Measurements from ENCODE around the gene LILRB3.
"Not testable (repeated sequence)": the region's sequence is repeated elsewhere in the genome, so short reads cannot be mapped to it uniquely, and the experiment has no call there.

The LILRB3 gene

DNA sequence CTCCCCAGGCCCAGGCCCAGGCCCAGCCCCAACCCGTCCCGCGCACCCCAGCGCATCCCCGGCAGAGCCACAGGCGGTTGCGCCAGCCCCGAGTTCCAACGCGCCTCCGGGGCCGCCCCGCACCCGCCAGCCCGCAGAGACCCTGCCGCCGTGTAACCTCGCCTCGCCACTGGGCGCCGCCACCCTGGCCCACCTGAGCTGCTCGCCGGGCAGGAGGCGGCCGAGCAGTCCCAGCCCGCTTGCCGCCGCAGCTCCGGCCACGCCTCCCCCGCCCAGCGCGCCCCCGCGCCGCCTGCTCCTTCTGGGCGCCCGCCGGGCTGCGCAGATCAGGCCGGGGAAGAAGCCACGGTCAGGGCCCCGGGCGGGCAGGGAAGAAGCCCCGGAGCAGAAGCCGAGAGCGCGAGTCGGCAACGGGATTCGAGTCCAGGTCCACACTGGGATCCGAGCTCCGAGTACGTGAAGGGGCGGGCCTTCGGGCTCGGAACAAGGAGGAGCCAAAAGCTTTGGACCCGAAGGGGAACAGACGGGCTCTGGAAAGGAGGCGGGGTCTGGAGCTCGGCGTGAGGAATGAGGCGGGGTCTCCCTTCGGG lies 33.6 kb downstream of the LILRB3 start, which contains the start of gene MBOAT7:
Gene MBOAT7, minus strand, starts transcription at position 436 of the 590 bp plus-strand sequence. CDS start 1,072 bp downstream, outside the sequence.
- DNase-seq = no peak

DNA sequence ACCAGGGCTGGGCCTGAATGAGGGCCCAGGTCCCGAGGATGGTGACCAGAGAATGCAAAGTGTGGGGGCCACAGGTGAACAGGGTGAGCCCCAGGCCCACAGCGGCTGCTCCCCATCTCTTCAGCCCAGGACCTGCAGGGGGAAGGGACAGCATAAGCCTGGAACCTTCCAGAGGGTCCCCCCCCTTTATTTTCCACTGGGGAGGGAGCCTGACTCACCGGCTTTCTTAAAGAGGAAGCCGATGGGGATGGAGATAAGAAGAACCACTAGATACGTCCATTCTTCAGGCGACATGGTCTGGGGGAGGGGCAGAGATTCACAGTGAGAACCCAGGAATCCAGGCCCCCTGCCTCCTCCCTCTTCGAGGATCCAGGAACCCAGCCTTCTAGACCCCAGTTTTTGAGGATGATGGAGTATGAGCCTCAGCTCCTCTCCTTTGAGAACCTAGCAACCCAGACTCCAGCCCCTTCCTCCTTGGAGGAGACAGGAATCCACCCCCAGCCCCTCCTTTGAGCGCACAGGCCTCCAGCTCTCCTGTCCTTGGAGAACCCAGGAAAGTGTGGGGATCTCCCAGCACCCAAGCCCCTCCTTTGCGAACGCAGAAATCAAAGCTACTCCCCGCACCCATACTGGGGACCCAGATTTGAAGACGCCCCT lies 34.5 kb downstream of the LILRB3 start:
- peak; percentile 65 for DNase-seq

DNA sequence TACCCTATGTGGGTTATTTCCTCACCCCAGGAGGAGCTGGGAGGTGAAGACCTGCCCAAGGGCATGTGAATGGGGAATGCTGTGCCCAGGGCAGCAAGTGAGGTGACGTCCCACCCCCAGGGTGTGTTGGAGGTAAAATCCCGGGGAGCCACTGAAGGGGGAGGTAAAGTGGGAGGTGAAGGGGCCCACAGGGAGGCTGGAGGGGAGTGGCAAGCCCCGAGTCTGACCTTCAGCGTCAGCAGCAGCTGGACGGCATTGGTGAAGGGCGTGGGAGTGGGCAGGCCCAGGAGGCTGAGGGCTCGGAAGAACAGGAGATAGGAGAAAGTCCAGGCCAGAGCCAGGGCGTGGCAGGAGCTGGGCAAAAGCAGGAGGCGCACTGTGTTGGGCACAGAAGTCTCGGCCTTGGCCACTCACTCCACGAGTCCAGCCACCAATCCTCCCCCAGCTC lies 35.8 kb downstream of the LILRB3 start:
- DNase-seq = no peak

DNA sequence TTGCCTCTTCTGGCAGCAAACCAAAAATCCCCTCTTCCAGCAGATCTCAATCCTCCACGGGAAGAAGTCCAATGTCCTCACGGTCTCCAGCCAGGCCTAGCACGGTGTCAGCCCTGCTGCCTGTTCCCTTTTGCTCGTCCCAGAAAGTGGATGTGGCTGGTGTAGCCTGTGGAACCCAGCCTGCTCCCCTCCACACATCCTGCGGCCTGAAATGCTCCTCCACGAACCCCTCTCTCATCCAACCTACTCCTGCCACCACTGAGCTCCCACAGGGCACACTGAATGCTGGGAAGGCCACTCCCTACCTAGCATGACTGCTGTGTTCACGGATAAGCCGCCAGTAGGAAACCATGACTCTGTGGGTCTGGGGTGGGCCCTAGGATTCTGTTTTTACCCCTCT lies 36.5 kb downstream of the LILRB3 start:
- DNase-seq = no peak

DNA sequence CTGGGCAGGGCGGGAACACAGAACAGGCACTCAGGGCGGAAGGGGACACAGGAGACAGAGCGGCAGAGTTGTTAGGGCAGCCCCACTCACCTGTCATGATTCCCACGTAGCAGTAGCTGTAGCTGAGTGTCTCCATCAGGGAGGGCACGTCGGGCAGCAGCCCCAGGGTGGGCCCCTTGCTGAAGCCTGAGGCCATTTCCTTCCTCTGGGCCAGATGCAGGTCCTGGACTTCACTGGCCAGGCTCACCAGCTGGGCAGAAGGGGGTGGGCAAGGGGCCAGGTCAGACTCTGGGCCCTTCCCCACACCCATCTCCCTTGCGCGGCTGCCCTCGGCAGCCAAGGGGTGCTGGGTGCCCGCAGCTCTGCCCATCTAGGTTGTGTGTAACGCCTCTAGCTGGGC lies 39.4 kb downstream of the LILRB3 start:
- no peak for DNase-seq

DNA sequence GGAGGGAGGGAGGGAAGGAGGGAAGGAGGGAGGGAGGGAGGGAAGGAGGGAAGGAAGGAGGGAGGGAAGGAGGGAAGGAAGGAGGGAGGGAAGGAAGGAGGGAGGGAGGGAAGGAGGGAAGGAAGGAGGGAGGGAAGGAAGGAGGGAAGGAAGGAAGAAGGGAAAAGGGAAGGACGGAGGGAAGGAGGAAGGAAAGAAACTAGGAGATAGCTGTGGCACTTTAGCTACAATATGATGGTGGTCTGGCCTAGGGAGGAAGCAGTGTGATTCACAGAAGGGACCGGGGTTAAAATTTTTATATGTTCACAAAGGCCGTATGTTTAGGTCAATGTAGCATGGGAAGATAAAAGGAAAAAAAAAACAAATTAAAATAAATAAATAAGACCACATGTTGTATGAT lies 40.9 kb downstream of the LILRB3 start:
- DNase-seq = not testable (repeated sequence)

DNA sequence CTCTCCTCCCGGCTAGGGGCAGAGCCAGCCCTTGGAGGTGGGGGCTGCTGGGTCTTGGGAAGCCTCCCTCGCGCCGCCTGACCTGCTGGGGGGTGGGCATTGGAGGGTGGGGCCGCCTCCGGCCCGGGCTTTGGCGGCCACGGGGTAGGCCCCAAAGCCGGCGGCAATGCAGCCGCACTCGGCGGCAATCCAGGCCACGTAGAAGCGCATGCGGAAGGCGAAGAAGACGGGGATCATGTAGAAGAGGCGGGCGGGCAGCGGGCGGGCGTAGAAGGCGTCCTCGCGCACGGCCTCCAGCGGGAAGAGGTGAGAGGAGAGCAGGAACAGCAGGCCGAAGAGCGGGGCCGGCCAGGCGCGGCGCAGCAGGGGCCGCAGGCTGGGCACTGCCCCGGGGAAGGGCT lies 42.1 kb downstream of the LILRB3 start:
- DNase-seq = no peak

DNA sequence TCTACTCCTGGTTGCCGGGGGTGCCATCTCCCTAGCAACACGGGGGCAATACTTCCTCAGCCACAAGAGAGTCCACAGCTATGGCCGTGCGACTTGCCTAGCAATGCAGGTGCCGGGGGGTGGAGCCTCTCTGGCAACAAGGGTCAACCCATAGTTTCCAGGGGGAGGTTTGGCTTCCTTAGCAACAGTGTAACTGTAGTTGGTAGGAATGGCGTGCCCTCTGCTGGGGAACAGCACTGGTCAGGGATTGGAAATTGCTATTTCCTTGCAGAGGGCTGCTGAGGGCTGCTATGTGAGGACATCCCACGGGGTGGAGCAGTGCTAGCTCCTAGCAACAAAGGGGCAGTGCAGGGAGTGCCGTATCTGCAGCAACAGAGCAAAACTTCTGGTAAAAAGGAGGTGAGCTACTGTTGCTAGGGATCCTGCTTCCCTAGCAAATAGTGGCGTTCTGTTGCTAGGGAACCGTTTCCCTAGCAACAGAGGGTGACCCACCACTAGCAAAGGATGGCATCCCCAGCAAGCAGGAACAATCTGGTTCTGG lies 42.8 kb downstream of the LILRB3 start:
- DNase-seq = no peak

DNA sequence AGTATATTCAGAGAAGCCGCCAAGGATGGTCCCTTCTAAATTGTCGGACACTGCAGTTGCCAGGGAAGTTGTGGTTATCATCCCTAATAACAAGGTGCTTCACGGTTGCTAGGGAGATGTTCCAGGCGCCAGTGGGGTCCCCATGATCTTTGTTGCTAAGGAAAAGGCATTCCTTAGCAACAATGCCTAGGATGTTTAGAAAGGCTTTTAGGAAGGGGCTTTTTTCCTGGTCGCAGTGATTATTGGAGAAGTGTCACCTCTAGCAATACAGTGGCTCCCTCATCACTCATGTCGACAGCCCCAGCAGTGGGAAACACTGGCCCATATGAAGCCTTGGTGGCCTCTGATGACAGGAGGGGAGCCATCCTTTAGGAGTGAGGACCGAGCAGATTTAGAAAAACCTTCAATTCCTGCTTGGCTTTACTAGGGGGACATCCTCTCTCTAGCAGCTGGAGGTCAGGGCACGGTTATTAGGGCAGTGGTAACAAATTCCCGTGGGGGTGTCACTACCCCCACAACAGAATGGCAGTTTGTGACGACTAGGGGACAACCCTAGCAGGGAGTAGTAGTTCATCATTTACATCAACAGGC lies 43.5 kb downstream of the LILRB3 start:
- DNase-seq = no peak

DNA sequence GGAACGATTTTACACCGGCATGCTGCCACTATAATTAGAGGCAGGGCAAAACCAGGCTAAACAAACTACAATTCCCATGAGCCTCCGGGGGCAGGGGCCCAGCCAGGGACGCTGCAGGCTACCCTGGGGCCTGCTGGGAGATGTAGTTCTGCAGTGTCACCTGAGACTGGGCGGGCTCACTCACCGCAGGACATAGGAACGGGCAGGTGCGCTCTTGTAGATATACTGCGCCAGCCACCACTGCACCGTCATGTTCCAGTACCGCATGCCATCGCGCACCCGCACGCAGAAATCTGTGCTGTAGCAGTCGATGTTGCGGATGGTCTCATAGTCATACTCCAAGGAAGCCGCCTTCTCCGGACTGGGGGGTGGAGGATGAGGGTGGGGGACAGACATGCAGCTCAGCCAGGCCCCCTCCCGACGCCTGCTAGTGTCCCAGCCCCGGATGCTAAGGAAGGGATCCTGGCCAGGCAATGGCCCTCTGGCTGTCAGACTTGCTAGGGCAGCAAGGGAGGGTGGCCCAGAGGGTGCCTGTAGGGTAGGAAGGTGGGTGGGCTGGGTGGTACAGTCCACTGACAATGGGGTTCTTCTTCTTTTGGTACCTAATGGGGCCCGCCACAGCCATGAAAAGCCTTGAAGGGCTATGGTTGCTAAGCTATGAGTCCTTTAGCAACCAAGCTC lies 44.1 kb downstream of the LILRB3 start:
- peak; percentile 56 for DNase-seq

DNA sequence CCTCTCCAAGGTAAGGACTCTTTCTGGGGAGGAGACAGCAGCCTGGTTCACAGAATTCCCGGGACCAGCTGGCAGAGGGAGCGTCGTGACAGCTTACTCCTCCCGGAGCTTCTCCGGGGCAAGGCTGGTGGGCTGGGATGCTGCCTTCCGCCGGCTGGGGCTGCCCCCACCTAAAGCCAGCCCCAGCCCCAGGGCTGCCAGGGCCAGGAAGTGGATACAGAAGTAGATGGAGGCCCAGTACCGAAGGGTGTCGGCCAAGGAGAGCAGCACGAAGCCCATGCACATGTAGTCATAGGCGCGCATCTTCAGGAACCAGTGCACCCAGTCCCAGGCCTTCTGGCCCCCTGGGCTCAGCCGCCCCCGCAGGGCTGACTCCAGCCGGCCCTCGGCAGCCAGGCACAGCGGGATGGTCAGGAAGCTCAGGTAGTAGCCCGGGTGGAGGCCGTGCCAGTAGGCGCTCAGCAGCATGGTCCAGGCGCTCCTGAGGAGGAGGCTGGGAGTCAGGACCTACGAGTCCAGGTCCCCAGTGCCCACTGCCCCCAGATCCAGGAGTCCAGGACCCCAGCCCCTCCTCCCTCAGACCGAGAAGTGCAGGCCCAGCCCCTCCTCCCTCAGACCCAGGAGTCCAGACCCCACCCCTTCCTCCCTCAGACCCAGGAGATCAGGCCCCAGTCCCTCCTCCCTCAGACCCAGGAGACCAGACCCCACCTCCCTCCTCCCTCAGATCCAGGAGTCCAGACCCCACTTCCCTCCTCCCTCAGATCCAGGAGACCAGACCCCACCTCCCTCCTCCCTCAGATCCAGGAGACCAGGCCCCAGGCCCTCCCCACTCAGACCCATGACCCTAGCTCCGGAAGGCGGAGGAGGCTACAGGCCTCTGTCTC lies 48.6 kb downstream of the LILRB3 start:
- no peak for DNase-seq

DNA sequence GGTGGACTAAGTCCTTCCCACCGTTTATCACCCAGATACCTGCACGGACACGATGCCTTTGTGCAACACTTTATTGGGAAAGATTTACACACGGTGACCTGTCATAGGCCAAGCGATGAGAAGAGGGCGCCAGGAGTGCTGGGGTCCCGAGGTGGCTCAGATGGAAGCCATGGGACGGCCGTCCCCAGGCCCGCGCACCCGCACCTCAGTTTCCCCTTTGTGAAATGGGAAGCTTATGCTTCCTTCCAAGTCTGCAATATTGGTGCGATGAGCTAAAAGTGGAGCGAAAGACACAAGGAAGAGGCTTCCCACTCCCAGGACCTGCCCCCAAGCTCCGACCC lies 49.5 kb downstream of the LILRB3 start:
- no peak for DNase-seq

DNA sequence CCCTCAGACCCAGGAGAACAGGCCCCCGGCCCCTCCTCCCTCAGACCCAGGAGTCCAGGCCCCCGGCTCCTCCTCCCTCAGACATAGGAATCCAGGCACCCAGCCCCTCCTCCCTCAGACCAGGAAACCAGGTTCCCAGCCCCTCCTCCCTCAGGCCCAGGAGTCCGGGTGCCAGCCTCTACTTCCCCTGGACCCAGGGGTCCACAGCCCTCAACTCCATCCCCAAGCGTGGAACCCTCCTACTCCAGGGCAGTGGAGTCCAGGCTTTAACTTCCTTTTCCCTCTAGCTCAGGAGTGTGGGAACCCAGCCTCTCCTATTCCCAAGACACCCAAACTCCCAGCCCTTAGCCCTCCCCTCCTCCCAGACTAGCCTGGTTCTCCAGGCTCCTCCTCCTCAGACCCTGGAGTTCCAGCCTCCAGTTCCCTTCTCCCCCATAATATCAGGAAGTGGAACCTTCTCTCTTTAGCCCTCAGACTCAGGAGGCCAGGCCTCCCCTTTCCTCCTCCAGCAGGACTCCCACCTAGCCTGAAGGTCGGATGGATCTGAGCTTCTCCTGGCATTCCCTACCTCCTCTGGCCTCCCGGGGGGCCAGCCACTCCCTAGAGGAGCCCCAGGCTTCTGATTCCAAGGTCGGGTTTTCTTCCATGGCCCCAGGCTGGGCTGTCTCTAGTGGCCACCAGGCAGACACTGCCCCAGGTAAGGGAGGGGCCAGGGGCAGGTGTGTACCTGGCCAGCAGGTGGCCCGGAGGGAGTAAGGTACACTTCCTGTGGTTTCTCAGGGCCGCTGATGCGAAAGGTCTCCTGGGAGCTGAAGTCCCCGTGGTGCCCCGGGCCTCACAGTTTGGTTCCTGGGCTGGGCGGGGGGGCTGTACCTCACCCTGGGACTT lies 50.1 kb downstream of the LILRB3 start, which contains the start of gene TMC4:
Gene TMC4, minus strand, starts transcription at position 690 of the 888 bp plus-strand sequence. Its CDS starts 43 bp downstream, at position 647.
- DNase-seq = peak; percentile 20

DNA sequence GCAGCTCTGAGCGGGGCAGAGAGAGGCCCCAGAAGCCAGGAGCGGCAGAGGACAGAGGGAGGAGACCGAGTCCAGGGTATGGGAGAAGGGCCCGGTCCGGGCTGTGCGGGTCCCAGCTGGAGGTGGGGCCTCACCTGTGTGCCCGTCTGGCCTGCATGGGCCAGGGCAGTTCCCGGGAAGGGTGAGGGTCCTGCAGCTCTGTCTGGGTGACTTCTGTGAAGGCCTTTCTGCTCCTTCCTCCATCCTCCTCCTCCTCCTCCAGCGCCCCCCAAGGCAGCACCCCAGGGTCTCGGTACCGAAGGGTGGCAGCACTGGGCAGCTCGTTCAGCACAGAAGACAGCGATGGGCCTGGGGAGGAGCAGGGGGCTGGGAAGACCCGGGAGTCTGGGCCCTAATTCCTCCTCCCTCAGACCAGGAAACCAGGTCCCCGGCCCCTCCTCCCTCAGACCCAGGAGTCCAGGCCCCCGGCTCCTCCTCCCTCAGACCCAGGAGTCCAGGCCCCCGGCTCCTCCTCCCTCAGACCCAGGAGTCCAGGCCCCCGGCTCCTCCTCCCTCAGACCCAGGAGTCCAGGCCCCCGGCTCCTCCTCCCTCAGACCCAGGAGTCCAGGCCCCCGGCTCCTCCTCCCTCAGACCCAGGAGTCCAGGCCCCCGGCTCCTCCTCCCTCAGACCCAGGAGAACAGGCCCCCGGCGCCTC lies 50.9 kb downstream of the LILRB3 start:
- DNase-seq = not testable (repeated sequence)

DNA sequence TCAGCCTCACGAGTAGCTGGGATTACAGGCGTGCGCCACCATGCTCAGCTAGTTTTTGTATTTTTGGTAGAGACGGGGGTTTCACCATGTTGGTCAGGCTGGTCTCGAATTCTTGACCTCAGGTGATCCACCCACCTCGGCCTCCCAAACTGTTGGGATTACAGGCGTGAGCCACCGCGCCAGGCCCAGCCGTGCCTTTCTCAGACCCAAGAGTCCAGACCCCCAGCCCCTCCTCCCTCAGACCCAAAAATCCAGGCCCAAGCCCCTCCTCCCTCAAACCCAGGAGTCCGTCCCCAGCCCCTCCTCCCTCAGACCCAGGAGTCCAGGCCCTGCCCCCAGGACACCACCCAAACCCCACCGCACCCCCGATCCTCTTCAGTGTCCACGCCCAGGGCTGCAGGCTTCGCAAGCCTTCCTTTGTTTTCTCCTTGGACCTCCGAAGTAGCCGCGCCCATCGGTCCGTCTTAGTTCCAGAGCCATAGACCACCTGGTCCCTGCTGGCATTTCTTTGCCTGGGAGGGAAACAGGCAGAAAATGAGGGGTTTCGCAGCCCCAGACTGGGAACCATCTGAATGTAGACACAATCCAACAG lies 53.6 kb downstream of the LILRB3 start:
- no peak for DNase-seq

DNA sequence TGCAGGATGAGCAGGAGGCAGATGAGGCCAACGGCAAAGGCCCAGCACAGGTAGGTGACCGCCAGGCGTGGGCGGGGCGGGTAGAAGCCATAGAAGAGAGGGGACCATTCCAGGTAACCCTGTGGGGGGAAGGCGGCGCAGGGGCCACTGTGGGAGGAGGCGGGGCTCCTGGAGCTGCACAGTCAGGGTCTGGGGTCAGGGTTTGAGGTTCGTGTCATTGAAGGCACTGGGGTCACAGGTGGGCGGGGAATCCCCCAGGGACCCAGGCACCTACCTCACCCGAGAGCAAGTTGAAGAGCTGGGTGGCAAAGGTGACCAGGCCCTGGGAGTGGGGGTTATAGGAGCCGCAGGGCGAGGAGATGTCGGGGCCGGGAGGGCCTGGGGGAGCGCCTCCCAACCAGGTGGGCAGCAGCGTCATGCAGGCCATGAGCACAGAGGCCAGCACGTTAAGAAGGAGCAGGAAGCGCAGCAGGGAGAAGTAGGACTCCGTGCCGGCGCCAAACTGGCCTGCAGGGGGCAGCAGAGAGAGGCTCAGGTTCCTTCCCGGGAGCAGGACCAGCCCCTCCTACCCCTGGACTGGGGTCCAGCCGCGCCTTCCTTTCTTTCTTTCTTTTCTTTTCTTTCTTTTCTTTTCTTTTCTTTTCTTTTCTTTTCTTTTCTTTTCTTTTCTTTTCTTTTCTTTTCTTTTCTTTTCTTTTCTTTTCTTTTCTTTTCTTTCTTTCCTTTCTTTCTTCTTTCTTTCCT lies 54.5 kb downstream of the LILRB3 start:
- DNase-seq = peak; percentile 88
